Breast epithelium (tissue), 4 donors: ENCODE results near the gene TMCC2. TPM values are rescaled to one million over a fixed set of nuclear protein-coding genes. Genes with fewer than 3 reads are reported as not detected.

Experiments
- DNase-seq, 2 donors: peaks; one replicate each; pipeline ENCODE4 v3.0.0-alpha.2; 2019; ENCODE audit warnings: low spot score in 2 of 2
- H3K27ac ChIP-seq, 2 donors: fragments of 200-600 bp; sonication (generic) in 1 of 2; one replicate each; pipeline ENCODE4 v1.5.1; 2016 to 2019; ENCODE audit warnings: mild to moderate bottlenecking in 1 of 2
- H3K27me3 ChIP-seq, 2 donors: fragments of 200-600 bp; sonication (generic) in 1 of 2; one replicate each; pipeline versions ENCODE4 v1.5.1 to v1.6.0; 2017 to 2019; ENCODE audit warnings: control low read depth in 1 of 2, mild to moderate bottlenecking in 1 of 2
- H3K36me3 ChIP-seq: fragments of 200-600 bp; one replicate; pipeline ENCODE4 v1.5.1; 2019
- H3K4me1 ChIP-seq, 2 donors: fragments of 200-600 bp; sonication (generic); one replicate each; pipeline ENCODE4 v1.5.1; 2016 to 2019; ENCODE audit warnings: control low read depth in 1 of 2
- H3K4me3 ChIP-seq, 3 donors: fragments of 200-600 bp; sonication (generic); 1 replicate in 2 of 3; 2 replicates in 1 of 3; pipeline ENCODE4 v1.5.1; 2016 to 2019; ENCODE audit warnings: mild to moderate bottlenecking in 3 of 3, moderate library complexity in 2 of 3
- H3K9me3 ChIP-seq, 2 donors: fragments of 200-600 bp; sonication (generic) in 1 of 2; one replicate each; pipeline ENCODE4 v1.5.1; 2016 to 2019; ENCODE audit warnings: control low read depth in 1 of 2
- POLR2A ChIP-seq: fragments of 450-650 bp; IDR thresholded peaks from one replicate; pipeline ENCODE4 v1.6.1; 2016; ENCODE audit warnings: antibody characterized with exemption, mild to moderate bottlenecking, moderate library complexity
- POLR2AphosphoS5 ChIP-seq, 3 donors: sonication (generic); formaldehyde crosslinking; IDR thresholded peaks; one replicate each; pipeline ENCODE4 v1.6.1; 2017; ENCODE audit warnings: antibody characterized with exemption in 3 of 3
- intact Hi-C: fragments of 100-400 bp; cut with DNase I; formaldehyde crosslinking; loops from one replicate; pipeline ENCODE4 v1.15.1; 2023; ENCODE audit warnings: low total_unique reads
- total RNA-seq, 3 donors: library from RNA; depleted of rRNA; stranded (reverse); fragments of >200 nt; gene quantifications; one replicate each; pipeline ENCODE4 v1.1.0, GENCODE V29; 2016
- TF ChIP-seq, protein P1 (sequence below), 3 donors: fragments of 450-650 bp; IDR thresholded peaks; one replicate each; pipeline ENCODE4 v1.5.1; 2016 to 2017; ENCODE audit warnings: antibody characterized with exemption in 3 of 3, mild to moderate bottlenecking in 3 of 3, moderate library complexity in 3 of 3

TMCC2 gene
- total RNA-seq, 3 donors from 2014 or later = 1.1 to 2.2 (median 2.0) TPM

GRCh38 chr1:205240118-205240517, 12.4 kb downstream of the TMCC2 start:
- H3K4me1 ChIP-seq = no peaks in the 10 kb centered on the region
- intact Hi-C loops = loop anchor here (10.0 kb wide), 1 partner anchor 125 kb away; no protein-coding TSS in a partner anchor
- no peak for DNase-seq
- no peaks in the 10 kb centered on the region for H3K36me3 ChIP-seq
- no peak overlapping the region for H3K27ac ChIP-seq
- no peaks in the 10 kb centered on the region for H3K9me3 ChIP-seq
- TF ChIP-seq POLR2A (no peak), POLR2AphosphoS5 (IDR thresholded peaks at IDR 0.05) (no peak)
- TF ChIP-seq, protein P1, sequence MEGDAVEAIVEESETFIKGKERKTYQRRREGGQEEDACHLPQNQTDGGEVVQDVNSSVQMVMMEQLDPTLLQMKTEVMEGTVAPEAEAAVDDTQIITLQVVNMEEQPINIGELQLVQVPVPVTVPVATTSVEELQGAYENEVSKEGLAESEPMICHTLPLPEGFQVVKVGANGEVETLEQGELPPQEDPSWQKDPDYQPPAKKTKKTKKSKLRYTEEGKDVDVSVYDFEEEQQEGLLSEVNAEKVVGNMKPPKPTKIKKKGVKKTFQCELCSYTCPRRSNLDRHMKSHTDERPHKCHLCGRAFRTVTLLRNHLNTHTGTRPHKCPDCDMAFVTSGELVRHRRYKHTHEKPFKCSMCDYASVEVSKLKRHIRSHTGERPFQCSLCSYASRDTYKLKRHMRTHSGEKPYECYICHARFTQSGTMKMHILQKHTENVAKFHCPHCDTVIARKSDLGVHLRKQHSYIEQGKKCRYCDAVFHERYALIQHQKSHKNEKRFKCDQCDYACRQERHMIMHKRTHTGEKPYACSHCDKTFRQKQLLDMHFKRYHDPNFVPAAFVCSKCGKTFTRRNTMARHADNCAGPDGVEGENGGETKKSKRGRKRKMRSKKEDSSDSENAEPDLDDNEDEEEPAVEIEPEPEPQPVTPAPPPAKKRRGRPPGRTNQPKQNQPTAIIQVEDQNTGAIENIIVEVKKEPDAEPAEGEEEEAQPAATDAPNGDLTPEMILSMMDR (IDR thresholded peaks at IDR 0.05) = no peak
- H3K27me3 ChIP-seq = no peaks in the 10 kb centered on the region
- H3K4me3 ChIP-seq = no peak overlapping the region

DNA sequence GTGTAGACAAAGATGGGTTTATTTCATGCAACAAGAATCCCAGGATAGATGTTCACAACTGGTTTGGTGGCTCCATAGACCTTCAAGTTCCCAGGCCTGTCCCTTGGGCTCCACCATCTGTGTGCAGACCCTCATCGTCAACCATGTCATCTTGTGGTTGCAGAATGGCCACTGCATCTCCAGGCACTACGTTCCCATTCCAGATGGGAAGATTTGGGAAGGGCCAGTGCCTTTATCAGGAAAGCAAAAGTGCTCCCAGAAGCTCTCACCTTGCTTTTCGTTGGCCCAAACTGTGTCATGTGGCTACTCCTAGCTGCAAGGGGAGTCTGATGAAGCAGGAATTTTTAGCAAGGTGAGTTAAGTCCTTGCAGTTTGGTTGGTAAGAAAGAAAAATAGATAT, 12.8 kb downstream of the TMCC2 start:
- H3K9me3 ChIP-seq = no peaks in the 10 kb centered on the region
- no peak overlapping the region for H3K27ac ChIP-seq
- H3K4me1 ChIP-seq = no peaks in the 10 kb centered on the region
- intact Hi-C loops = loop anchor here (10.0 kb wide), 1 partner anchor 126 kb away; no protein-coding TSS in a partner anchor
- DNase-seq = no peak
- no peaks in the 10 kb centered on the region for H3K36me3 ChIP-seq
- no peak overlapping the region for H3K4me3 ChIP-seq
- TF ChIP-seq POLR2A (no peak), POLR2AphosphoS5 (IDR thresholded peaks at IDR 0.05) (no peak)
- TF ChIP-seq, protein P1 (IDR thresholded peaks at IDR 0.05) = no peak
- H3K27me3 ChIP-seq = no peaks in the 10 kb centered on the region

DNA sequence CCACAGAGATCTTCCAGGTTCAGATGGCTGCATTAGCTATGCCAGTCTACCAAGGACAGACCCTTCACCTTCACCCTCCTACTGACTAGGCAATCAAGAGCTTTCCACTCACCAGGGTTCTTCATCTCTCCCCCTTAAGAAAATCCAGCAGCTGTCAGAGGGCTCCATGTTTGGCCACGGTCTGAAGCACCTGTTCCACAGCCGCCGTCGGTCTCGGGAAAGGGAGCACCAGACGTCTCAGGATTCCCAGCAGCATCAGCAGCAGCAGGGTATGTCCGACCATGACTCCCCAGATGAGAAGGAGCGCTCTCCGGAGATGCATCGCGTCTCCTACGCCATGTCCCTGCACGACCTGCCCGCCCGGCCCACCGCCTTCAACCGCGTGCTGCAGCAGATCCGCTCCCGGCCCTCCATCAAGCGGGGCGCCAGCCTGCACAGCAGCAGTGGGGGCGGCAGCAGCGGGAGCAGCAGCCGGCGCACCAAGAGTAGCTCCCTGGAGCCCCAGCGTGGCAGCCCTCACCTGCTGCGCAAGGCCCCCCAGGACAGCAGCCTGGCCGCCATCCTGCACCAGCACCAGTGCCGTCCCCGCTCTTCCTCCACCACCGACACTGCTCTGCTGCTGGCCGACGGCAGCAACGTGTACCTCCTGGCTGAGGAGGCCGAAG, 13.8 kb downstream of the TMCC2 start:
- Histone ChIP-seq H3K4me3 (no peak overlapping the region), H3K36me3 (no peaks in the 10 kb centered on the region), H3K27ac (no peak overlapping the region), H3K27me3 (no peaks in the 10 kb centered on the region), H3K4me1 (no peaks in the 10 kb centered on the region), H3K9me3 (no peaks in the 10 kb centered on the region)
- intact Hi-C loops = loop anchor here (10.0 kb wide), 1 partner anchor 127 kb away; no protein-coding TSS in a partner anchor
- no peak for DNase-seq
- TF ChIP-seq POLR2A = no peak
- TF ChIP-seq, protein P1 (IDR thresholded peaks at IDR 0.05) = no peak
- TF ChIP-seq POLR2AphosphoS5 (IDR thresholded peaks at IDR 0.05) = no peak

DNA sequence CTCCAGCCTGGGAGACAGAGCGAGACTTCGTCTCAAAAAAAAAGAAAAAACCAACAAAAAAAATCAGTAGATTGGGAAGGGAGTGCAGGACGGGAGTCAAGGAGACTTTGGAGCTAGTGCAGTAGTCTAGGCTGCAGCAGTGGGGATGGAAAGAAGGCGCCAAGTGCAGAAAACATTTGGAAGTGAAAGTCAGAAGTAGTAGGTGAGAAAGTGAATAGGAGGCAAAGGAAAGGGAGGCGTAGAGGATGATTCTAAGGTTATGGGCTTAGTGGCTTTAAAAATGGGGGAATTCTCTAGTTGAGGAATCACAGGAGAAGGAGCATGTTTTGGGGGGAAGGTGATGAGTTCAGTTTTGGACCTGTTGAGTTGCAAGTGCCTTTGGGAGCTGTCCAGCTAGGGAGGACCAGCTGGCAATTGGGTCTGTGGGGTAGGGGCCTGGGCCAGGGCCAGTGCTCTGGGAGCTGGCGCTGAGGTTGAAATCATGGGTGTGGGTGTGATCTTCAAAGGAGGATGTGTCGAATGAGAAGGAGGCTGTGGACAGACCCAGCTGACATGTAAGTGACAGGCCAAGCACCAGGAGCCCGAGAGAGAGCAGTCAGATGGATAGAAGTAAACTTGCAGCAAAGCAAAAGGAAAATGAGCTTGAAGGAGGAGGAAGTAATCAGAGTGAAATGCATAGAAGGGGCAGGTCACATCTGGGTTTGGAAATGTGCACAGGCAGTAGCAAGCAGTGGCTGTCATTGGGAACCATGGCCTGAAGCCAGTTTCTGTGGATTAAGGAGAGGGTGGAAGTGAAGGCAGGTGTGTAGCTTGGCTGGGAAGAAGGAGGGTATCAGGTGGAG, 15.8 kb downstream of the TMCC2 start:
- no peak for DNase-seq
- intact Hi-C loops = loop anchor here (10.0 kb wide), 1 partner anchor 129 kb away; no protein-coding TSS in a partner anchor
- Histone ChIP-seq H3K9me3 (no peaks in the 10 kb centered on the region), H3K27me3 (no peaks in the 10 kb centered on the region), H3K4me1 (peaks cover under 1 to 5% of the 10 kb centered on the region in 2 donors), H3K4me3 (no peak overlapping the region), H3K27ac (no peak overlapping the region), H3K36me3 (no peaks in the 10 kb centered on the region)
- TF ChIP-seq POLR2AphosphoS5 (IDR thresholded peaks at IDR 0.05) = no peak
- TF ChIP-seq POLR2A = no peak
- TF ChIP-seq, protein P1 (IDR thresholded peaks at IDR 0.05) = no peak

GRCh38 chr1:205244384-205244783, 16.6 kb downstream of the TMCC2 start:
- Histone ChIP-seq H3K27me3 (no peaks in the 10 kb centered on the region), H3K27ac (no peak overlapping the region), H3K4me3 (no peak overlapping the region), H3K4me1 (peaks cover 8 to 10% of the 10 kb centered on the region in 2 donors), H3K9me3 (no peaks in the 10 kb centered on the region), H3K36me3 (no peaks in the 10 kb centered on the region)
- intact Hi-C loops = loop anchor here (10.0 kb wide), 1 partner anchor 130 kb away; no protein-coding TSS in a partner anchor
- DNase-seq = no peak
- TF ChIP-seq, protein P1 (IDR thresholded peaks at IDR 0.05) = no peak
- TF ChIP-seq POLR2A = no peak
- no peak for TF ChIP-seq POLR2AphosphoS5 (IDR thresholded peaks at IDR 0.05)
